Left ventricle myocardium inferior (tissue), 1 donor: ENCODE measurements around the gene GPR42. TPM values are rescaled to one million over a fixed set of nuclear protein-coding genes. Genes with fewer than 3 reads are reported as not detected.

Experiments
- DNase-seq: peaks from one replicate; pipeline ENCODE4 v3.0.0-alpha.2; 2020
- H3K27ac ChIP-seq: fragments of 200-600 bp; replicated peaks from 2 replicates; pipeline ENCODE4 v1.8.0; 2021
- H3K27me3 ChIP-seq: fragments of 200-600 bp; 2 replicates; pipeline ENCODE4 v1.8.0; 2021; ENCODE audit warnings: low read depth
- H3K36me3 ChIP-seq: fragments of 200-600 bp; 2 replicates; pipeline ENCODE4 v1.8.0; 2021
- H3K4me1 ChIP-seq: fragments of 200-600 bp; 2 replicates; pipeline ENCODE4 v1.8.0; 2021
- H3K4me3 ChIP-seq: fragments of 200-600 bp; 2 replicates; pipeline ENCODE4 v1.8.0; 2021; ENCODE audit warnings: mild to moderate bottlenecking, moderate library complexity
- H3K9me3 ChIP-seq: fragments of 200-600 bp; replicated peaks from 2 replicates; pipeline ENCODE4 v1.8.0; 2021
- intact Hi-C: fragments of 100-400 bp; cut with micrococcal nuclease; formaldehyde crosslinking; loops from one replicate; pipeline ENCODE4 v1.11.0; 2022
- total RNA-seq: library from RNA; stranded (reverse); fragmentation: NEBNext Ultra II Directional; extraction: Animal tissue kit (Norgen Biotek cat#: 25700); gene quantifications from one replicate; pipeline ENCODE4 v1.2.1, GENCODE V29; 2021
- TF ChIP-seq, protein P1 (sequence below): fragments of 200-600 bp; IDR thresholded peaks from 2 replicates; pipeline ENCODE4 v1.8.0; 2021; ENCODE audit warnings: antibody characterized with exemption, mild to moderate bottlenecking, borderline replicate concordance
- donor health status: DM: no; HTN: yes; CAD: no; lungs with severe emphysema.

Gene GPR42
- total RNA-seq, 1 donor from 2014 or later, result not detected

- no peak for DNase-seq
Observed at GRCh38 chr19:35363001-35363590, 7.8 kb upstream of the GPR42 start.

GRCh38 chr19:35363711-35364425, 7.0 kb upstream of the GPR42 start:
- no peak overlapping the region for H3K4me3 ChIP-seq
- DNase-seq, result no peak
- no peaks in the 10 kb centered on the region for H3K4me1 ChIP-seq
- intact Hi-C loops, result no loop called here
- no peaks in the 10 kb centered on the region for H3K9me3 ChIP-seq
- TF ChIP-seq, protein P1, sequence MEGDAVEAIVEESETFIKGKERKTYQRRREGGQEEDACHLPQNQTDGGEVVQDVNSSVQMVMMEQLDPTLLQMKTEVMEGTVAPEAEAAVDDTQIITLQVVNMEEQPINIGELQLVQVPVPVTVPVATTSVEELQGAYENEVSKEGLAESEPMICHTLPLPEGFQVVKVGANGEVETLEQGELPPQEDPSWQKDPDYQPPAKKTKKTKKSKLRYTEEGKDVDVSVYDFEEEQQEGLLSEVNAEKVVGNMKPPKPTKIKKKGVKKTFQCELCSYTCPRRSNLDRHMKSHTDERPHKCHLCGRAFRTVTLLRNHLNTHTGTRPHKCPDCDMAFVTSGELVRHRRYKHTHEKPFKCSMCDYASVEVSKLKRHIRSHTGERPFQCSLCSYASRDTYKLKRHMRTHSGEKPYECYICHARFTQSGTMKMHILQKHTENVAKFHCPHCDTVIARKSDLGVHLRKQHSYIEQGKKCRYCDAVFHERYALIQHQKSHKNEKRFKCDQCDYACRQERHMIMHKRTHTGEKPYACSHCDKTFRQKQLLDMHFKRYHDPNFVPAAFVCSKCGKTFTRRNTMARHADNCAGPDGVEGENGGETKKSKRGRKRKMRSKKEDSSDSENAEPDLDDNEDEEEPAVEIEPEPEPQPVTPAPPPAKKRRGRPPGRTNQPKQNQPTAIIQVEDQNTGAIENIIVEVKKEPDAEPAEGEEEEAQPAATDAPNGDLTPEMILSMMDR, result no peak
- H3K27me3 ChIP-seq, result peaks cover 52% of the 10 kb centered on the region
- H3K36me3 ChIP-seq, result no peaks in the 10 kb centered on the region
- no peak overlapping the region for H3K27ac ChIP-seq

More at GRCh38 chr19:35363001-35363590, 7.8 kb upstream of the GPR42 start:
- peaks cover 52% of the 10 kb centered on the region for H3K27me3 ChIP-seq
- intact Hi-C loops, result no loop called here
- H3K36me3 ChIP-seq, result no peaks in the 10 kb centered on the region
- no peak overlapping the region for H3K4me3 ChIP-seq
- TF ChIP-seq, protein P1, result no peak
- H3K4me1 ChIP-seq, result peaks cover 2% of the 10 kb centered on the region
- H3K9me3 ChIP-seq, result no peaks in the 10 kb centered on the region
- no peak overlapping the region for H3K27ac ChIP-seq

DNA sequence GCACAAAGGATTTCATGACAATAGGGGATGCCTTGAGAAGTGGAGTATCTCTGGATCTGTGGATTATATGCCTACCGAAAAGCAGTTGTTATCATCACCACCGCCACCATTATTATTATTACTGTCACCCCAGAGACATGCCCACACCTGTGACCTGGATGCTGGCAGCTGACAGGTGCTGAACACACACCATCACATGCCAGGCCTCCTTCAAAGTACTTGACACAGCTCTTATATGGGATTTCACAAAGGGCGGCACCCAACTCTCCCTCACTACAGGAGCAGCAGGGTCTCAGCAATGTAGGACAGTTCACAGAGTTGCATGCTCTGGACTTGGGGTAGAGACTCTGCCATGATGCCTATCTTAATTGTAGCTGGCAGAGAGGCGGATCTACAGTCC, 5.6 kb upstream of the GPR42 start:
- peaks cover 3% of the 10 kb centered on the region for H3K9me3 ChIP-seq
- DNase-seq, result no peak
- no peak overlapping the region for H3K4me3 ChIP-seq
- intact Hi-C loops, result no loop called here
- H3K36me3 ChIP-seq, result no peaks in the 10 kb centered on the region
- TF ChIP-seq, protein P1, result no peak
- no peaks in the 10 kb centered on the region for H3K4me1 ChIP-seq
- peaks cover 47% of the 10 kb centered on the region for H3K27me3 ChIP-seq
- no peak overlapping the region for H3K27ac ChIP-seq

GRCh38 chr19:35368378-35368777, 2.5 kb upstream of the GPR42 start:
- peaks cover 31% of the 10 kb centered on the region for H3K27me3 ChIP-seq
- DNase-seq, result no peak
- TF ChIP-seq, protein P1, result no peak
- no peaks in the 10 kb centered on the region for H3K36me3 ChIP-seq
- no peaks in the 10 kb centered on the region for H3K4me1 ChIP-seq
- no peak overlapping the region for H3K27ac ChIP-seq
- H3K9me3 ChIP-seq, result peaks cover 3% of the 10 kb centered on the region
- intact Hi-C loops, result no loop called here
- H3K4me3 ChIP-seq, result no peak overlapping the region

DNA sequence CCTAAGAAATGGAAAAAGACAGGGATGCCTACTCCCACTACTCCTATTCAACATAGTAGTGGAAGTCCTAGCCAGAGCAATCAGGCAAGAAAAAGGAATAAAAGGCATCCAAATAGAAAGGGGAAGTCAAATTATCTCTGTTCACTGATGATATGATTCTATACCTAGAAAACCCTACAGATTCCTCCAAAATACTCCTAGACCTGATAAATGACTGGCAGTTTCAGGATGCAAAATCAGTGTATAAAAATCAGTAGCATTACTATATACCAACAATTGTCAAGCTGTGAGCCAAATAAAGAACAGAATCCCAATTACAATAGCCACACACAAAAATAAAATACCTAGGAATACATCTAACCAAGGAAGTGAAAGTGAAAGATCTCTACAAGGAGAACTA, 1.3 kb upstream of the GPR42 start:
- intact Hi-C loops, result no loop called here
- peaks cover 26% of the 10 kb centered on the region for H3K27me3 ChIP-seq

More for the DNA sequence above, 1.3 kb upstream of the GPR42 start:
- H3K27ac ChIP-seq, result no peak overlapping the region
- no peak overlapping the region for H3K4me3 ChIP-seq
- TF ChIP-seq, protein P1, result no peak
- DNase-seq, result no peak
- peaks cover 3% of the 10 kb centered on the region for H3K9me3 ChIP-seq
- no peaks in the 10 kb centered on the region for H3K4me1 ChIP-seq
- no peaks in the 10 kb centered on the region for H3K36me3 ChIP-seq
